Measurements from ENCODE around the gene LRRC56.

Gene LRRC56

DNA sequence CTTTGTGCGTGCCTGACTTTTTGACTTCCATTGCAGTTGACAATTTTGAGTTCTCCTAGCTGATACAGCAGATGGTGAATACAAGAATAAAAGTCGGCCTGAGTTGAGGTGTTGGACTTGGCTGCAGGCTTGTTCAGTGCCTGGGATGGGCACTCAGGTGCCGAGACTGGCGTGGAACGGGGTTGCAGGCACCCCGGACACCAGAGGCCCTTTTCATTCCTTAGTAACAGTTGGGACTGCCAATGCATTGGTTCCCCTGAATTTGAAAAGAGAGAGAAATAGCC, 40.2 kb downstream of the LRRC56 start:
- no peak for DNase-seq

DNA sequence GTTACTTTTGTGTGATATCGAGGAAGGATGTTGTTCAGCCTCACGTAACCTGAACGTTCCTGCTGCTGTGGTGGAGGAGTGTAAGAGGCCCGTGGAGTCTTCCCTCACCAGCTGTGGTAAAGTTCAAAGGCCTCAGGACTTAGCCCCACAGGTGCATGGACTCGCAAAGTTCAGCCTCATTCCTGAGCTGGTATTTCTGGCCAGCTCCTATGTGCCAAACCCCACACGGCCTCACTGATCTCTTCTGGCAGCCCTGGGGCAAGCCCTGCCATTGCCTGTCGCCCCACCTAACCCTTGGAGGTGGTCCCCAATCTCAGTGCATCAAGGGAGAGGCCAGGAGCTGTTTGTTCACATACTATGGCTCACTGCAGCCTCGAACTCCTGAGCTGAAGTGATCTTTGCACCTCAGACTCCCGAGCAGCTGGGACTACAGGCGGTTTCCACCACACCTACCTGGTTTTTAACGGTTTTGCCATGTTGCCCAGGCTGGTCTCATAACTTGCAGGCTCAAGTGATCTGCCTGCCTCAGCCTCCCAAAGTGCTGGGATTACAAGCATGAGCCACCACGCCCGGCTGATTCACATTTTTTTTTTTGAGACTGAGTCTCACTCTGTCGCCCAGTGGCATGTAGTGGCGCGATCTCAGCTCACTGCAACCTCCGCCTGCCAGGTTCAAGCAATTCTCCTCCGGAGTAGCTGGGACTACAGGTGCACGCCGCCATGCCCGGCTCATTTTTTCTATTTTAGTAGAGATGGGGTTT, 41.1 kb downstream of the LRRC56 start:
- no peak for DNase-seq

DNA sequence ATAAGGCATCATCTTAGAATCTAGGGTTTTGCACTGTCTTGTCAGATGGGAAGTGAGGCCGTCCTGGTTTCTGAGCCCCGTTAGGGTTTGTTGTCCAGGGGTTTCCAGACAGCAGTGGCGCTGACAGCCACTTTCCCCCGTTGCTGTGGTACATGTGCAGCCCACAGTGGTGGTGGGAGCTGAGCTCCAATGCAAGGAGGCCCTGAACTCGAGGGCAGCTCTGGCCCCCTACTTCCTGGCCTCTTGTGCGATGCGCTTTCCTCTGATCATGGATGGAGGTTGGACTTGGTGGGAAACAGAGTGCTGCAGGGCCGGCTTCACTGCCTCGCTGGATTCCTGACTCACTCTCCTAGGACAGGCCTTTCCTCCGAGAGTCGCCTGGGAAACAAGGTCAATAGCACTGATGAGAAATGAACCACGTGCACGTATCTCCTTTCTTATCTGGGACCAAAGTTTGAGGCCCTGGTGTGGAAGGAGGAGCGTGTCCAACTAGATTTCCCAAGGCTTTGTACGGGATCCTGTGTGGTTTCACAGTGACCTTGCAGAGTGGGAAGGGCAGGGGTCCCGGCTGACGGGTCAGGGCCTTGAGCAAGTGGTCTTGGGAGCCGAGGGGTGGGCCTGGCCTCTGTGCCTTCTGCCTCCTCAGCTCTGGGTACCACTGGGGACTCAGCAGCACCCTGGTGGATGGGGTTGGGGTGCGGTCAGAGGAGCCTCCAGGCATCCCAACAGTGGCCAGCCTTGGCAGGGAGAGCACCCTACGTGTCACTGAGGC, 42.7 kb downstream of the LRRC56 start:
- DNase-seq, result no peak

DNA sequence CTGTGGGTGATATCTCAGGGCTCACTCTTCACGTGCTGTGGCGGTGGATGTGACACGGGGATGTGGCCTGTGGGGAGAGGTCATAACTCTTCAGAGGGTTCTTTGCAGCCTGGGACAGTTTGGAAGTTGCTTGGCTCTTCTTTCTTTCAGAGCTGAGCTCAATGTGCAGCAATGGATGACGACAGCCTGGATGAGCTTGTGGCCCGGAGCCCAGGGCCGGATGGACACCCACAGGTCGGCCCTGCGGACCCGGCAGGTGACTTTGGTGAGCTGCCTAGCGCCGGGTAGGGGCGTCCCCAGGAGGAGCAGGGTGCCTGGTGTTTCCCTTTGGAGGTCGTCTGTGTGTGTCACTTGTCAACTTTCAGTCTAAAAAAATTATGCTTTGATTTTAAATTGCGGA, 44.0 kb downstream of the LRRC56 start:
- no peak for DNase-seq

DNA sequence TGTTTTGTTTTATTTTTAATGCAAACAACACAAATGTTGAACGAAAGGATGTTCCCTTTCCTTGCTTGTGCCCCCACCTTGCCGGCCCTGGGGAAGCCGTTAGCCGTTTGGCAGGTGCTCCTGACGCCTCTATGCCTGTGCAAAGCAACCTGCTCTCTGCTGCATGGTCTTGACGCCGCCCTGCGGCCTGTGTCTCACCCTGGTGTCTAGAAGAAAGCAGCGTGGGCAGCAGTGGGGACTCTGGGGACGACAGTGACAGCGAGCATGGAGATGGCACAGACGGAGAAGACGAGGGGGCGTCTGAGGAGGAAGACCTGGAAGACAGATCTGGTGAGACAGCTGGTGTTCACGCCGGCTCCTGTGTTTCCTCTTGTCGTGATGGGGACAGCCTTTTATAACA, 44.4 kb downstream of the LRRC56 start:
- no peak for DNase-seq

DNA sequence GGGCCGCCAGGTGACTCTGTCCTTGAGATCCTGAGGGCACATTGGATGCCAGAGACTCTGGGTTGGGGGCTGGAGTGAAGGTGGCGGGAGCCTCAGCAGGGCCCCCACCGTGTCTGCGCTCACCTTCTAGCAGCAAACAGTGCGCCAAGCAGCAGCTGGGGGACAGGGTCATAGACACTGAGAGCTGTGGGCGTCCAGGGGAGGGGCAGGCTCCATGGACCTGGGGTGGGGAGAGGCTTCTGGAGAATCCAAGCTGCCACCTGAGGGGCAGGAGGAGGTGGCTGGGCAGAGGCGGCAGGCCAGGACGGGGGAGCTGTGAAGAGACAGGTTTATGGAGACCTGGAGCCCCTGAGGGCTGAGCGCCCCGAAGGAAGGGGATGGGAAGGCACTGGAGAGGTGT, 47.0 kb downstream of the LRRC56 start:
- DNase-seq, result no peak

DNA sequence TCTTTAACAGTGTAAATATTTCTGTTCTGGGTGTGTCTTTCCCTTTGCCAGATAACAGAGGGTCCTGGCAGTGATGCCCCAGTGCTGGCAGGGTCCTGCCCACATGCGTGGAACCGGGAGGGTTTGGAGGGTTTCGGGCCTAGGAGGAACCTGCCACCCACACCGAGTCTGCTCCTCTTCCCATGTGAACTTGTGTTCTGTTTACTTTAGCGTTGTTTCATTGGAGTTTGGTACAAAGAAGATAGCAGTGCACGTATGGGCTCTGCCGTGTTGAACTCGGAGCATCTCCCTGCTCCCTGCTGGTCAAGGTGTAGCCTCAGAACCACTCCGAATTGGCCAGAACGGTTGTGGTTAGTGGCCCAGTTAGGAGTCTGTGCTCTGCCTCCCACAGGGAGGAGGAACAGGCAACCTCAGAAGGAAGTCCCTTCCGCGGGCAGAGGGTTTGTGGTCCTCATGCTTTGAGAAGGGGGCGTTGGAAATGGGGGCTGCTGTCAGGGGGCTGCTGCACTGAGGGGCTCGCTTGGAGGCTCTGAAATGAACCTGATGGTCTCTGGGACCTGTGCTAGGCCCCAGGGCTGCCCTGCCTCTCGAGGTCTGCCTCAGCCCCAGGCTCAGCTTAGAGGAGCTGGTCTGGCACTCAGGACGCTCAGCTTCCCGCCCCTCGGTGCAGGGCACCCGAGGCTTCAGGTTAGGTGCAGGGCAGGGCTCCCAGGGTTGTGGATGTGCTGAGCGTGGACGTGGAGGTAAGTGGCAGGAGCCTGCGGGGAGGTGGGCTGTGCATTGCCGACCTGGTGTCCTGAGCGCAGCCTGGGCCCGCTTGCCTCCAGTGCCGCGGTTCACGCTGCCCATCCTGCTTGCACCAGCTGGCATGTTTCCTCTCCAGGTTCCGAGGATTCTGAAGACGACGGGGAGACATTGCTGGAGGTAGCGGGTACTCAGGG, 49.3 kb downstream of the LRRC56 start:
- no peak for DNase-seq

DNA sequence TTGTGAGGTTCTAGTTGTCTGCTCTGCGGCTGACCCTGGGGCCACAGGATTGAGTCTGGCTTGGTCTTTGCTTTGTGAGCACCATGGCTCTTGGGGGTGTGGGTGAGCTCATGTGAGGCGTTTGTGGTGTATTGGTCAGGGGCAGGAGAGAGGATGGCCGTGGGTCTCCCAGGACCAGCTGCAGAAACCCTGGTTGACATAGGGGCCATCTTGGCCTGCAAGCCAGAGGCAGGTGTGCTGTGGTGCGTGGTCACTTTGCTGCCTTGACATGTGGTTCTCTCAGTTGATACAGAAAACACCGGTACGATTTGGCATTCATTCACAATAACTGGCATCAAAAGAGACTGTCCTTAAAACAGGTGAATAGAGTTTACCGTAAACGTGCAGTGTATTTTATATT, 50.2 kb downstream of the LRRC56 start:
- DNase-seq, result no peak

DNA sequence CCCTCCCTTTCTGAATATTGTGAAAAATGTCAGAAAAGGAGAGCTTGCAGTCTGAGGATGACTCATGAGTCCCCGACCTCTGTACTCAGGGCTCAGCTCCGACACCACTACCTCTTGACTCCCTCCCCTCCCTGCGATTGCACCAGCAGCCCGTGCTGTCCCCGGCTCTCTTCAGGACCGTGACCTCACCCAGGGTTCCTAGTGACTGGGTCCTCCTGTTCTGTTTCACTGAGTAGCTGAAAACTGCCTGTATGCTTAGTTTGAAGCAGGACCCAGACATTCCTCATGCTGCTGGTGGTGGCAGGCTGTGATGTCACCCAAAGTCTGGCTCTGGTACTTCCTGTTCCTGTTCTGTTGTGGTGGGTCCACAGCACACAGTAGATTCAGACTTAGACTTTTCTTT, 50.7 kb downstream of the LRRC56 start:
- DNase-seq, result peak; percentile 60 to 69

DNA sequence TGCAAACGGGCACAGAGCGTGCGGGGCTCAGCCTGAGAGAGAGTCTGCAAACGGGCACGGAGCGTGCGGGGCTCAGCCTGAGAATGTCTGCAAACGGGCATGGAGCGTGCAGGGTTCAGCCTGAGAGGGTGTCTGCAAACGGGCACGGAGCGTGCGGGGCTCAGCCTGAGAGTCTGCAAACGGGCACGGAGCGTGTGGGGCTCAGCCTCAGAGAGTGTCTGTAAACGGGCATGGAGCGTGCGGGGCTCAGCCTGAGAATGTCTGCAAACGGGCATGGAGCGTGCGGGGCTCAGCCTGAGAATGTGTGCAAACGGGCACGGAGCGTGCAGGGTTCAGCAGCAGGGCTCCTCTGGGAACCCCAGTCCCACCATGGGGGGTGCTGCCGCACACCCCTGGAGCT, 52.5 kb downstream of the LRRC56 start:
- no peak for DNase-seq

DNA sequence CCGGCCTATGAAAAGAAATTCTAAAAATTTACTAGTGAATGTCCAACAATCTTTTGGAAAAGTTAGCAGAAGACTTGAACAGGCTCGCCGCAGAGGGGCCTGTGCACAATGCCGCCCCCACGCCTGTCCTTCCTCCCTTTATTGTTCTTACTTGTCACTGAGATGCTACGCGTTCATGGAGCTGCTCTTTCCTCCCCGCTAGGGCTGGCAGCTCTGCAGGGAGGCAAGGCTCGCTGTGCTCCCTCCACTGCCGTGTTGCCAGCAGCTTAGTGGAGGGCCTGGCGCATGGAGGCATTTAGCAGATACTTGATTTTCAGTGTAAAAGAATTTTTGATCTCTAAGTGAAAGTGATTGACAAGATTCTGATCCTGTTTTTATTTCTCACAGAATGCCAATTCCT, 53.7 kb downstream of the LRRC56 start:
- no peak for DNase-seq

DNA sequence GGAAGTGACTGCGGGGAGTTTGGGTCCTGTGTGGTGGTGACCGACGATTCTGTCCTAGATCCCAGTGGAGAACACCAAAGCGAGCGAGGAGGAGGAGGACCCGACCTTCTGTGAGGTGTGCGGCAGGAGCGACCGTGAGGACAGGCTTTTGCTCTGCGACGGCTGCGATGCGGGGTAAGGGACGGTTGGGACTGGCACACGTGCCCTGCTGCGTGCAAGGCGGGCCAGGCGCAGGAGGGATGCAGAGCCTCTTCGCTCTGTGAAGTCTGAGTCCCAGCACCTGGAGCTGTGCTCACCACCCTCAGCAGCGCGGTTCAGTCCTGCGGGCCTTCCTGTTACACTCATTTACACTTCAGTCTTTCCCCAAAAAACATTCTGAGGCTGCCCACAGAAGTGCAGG, 55.2 kb downstream of the LRRC56 start:
- no peak for DNase-seq

DNA sequence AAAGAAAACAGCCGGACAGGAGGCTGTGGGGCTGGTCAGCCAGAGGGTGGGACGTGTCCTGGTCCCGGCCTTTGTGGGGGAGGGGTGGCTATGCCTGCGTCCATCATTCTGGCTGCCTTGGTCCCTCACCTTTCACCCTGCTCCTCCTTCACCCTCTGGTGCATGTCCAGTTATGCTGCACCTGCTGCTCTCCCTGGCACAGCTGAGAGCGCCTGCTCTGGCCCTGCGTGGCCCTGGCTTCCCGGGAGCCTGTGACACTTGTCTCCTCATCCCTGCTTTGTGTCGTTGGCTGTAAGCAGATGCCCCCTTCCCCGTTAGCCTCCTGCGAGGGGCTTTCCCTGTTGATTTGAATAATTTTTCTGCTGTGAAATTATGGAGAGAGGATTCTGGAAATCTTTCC, 55.6 kb downstream of the LRRC56 start:
- DNase-seq, result no peak

DNA sequence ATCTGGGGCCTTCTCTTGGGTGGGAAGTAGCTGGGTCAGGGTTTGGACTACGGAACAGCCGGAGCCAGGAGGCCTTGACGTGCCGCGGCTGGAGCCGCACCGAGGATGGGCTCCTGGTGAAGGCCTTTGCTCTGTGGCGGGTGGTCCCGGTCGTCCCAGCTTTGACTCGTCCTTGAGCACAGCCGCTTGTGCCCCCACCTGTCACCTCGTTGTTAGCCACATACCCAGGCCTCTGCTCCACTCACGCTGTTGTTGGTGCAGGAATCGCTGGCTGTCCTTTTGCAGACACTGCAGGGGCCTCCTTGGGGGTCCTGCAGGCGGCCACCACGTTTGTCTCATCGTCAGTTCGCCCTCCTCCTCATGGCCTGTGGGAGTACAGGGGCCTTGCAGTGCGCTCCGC, 56.0 kb downstream of the LRRC56 start:
- no peak for DNase-seq

DNA sequence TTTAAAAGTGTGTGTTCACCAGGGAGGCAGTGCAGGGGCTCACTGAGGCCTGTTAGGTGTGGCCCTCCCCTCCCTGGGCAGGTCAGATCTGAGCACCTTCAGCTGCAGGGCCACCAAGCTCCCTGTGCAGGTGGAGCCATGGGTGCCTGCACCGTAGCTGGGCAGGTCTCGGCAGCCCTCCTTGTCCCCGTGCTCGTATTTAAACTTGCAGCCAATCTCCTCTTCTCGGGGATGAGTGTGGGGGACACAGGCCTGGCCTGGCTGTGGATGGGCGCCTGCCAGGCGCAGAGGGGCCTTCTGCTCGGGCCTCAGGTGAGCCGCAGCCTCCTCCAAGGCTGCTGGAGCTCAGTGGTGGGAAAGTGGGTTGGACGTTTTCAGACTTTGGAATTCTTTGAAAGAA, 58.1 kb downstream of the LRRC56 start:
- no peak for DNase-seq

DNA sequence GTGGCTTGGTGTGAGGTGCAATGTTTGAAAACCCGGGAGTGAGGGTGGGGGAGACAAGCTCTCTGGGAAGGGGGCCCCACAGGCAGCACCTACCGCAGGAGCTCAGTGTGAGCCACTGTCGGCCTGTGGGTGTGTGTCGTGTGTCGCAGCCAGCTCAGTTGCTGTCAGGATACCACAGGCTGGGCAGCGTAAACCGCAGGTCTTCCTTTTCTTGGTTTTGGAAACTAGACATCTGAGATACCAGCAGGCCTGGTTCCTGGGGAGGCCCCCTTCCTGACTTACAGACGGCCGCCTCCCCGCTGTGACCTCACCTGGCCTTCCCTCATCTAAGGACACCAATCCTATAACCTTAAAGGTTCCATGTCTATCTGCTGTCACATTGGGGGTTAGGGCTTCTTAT, 59.0 kb downstream of the LRRC56 start:
- DNase-seq, result no peak

DNA sequence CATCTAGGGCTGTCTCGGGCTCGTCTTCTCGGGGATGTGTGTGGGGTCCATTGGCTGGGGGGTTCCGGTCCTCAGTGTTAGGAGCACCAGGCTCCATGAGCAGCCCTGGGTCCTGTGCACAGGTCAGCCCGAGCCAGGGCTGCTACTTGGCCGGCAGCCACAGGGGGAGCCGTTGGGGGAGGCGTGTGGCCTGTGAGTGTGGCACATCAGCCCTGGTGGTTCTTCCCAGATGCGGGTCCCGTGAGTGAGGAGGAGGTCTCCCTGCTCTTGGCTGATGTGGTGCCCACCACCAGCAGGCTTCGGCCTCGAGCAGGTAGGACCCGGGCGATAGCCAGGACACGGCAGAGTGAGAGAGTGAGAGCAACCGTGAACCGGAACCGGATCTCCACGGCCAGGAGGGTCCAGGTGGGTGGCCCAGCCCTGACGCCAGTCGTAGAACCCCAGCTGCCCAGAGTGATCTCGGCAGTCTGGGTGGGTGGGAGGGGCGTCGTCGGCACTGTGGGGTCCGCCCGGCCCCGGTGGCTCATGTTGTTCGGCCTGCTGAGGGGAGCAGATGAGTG, 59.9 kb downstream of the LRRC56 start:
- DNase-seq, result no peak

DNA sequence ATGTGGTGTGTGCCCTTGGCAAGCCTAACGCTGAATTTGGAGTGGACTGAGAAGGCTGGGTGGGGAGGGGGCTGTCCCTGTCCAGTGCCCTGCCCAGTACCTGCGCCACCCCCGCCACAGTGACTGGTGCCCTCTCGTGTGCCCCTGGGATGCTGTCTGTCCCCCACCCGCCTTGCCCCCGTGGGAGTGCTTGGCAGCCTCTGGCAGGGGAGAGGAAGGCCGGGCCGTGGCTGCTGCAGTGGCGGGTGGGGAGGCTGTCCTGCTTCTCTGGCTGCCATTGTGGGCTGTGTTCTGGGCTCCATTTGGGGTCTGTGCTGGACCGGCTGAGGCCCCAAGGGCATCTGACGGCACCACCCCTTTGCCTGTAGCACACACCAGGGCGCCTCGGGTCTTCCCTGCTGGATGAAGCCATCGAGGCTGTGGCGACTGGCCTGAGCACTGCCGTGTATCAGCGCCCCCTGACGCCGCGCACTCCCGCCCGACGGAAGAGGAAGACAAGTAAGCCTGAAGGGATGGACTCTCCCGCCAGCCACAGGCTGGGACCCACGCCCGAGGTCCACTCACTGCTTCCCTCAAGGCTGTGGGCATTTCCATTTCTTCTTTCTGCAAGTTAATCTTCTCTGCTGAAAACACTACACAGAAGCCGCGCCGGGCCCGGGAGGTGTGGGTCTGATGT, 60.8 kb downstream of the LRRC56 start:
- no peak for DNase-seq

DNA sequence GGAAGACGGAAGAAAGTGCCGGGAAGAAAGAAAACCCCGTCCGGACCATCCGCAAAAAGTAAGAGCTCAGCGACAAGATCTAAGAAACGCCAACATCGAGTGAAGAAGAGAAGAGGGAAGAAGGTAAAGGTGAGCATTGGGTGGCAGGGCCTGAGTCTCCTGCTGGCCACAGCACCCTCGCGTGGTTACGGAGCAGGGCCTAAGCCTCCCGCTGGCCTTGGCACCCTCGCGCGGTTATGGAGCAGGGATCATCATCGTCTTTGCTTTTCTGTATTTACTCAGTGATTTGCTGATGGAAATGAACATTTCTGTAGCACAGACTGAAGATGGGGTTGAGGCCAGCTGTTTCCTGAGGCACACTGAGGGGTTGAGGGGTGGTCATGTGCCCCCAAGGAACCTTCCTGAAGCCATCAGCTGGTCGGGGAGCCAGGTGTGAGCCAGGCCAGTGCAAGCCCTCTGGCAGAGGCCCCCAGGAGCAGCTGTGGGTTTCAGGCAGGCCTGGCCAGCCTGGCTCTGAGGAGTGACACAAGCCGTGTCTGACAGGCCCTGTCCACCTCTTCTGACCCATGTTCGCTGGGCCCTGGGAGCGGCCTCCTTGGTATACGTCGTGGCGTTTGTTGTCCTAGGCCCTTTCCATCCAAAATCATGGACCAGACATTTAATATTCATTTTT, 64.4 kb downstream of the LRRC56 start:
- DNase-seq, result no peak

DNA sequence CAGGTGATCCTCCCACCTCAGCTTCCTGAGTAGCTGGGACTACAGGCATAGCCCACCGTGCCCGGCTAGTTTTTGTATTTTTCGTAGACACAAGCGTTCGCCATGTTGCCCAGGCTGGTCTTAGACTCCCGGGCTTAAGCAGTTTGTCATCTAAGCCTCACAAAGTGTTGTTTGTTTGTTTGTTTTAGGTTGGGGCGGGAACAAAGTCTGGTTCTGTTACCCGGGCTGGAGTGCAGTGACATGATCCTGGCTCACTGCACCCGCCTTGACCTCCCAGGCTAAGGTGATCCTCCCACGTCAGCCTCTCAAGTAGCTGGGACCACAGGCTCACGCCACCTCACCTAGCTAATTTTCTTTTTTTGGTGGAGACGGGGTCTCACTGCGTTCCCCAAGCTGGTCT, 65.8 kb downstream of the LRRC56 start:
- DNase-seq, result no peak
